HT1080 (cell line): Measurements from ENCODE around the gene UGDH. TPM values are rescaled to one million over a fixed set of nuclear protein-coding genes. Genes with fewer than 3 reads are reported as not detected.
"Not testable (repeated sequence)": the region's sequence is repeated elsewhere in the genome, so short reads cannot be mapped to it uniquely, and the experiment has no call there.

Source experiments
- DNase-seq: peaks from one replicate; pipeline ENCODE4 v3.0.0-alpha.2; 2015; ENCODE audit warnings: low read depth
- total RNA-seq: library from RNA; depleted of rRNA; stranded (reverse); fragments of >200 nt; shearing (Covaris generic); gene quantifications from 2 replicates; pipeline ENCODE4 v1.2.3, GENCODE V29; 2014

Gene UGDH
- total RNA-seq, 1 experiment from 2014 or later = 25.1 TPM

GRCh38 chr4:39529534-39529933 is 2.3 kb upstream of the UGDH start:
- no peak for DNase-seq

- no peak for DNase-seq
Measured at GRCh38 chr4:39528061-39528465, 824 bp upstream of the UGDH start.

- DNase-seq = no peak
Measured at GRCh38 chr4:39526765-39527295, 409 bp downstream of the UGDH start.

GRCh38 chr4:39525822-39526690 is 1.2 kb downstream of the UGDH start:
- no peak for DNase-seq

- DNase-seq = no peak
Measured at GRCh38 chr4:39524161-39524957, 2.9 kb downstream of the UGDH start.

GRCh38 chr4:39522068-39522467 is 5.2 kb downstream of the UGDH start:
- no peak for DNase-seq

GRCh38 chr4:39521253-39521919 is 5.9 kb downstream of the UGDH start:
- no peak for DNase-seq

- DNase-seq = no peak
Measured at GRCh38 chr4:39518484-39518883, 8.8 kb downstream of the UGDH start.

GRCh38 chr4:39516407-39516966 is 10.8 kb downstream of the UGDH start:
- DNase-seq = no peak

GRCh38 chr4:39515669-39516401 is 11.4 kb downstream of the UGDH start:
- not testable (repeated sequence) for DNase-seq

- DNase-seq = no peak
Measured at GRCh38 chr4:39514888-39515401, 12.3 kb downstream of the UGDH start.

- DNase-seq = not testable (repeated sequence)
Measured at GRCh38 chr4:39514266-39514665, 13.0 kb downstream of the UGDH start.

- no peak for DNase-seq
Measured at GRCh38 chr4:39510348-39510929, 16.8 kb downstream of the UGDH start.

- DNase-seq = no peak
Measured at GRCh38 chr4:39505581-39505980, 21.7 kb downstream of the UGDH start.

GRCh38 chr4:39504538-39504937 is 22.7 kb downstream of the UGDH start:
- no peak for DNase-seq

GRCh38 chr4:39502664-39503035 is 24.6 kb downstream of the UGDH start:
- DNase-seq = not testable (repeated sequence)

- peak; percentile 40 for DNase-seq
Measured at GRCh38 chr4:39502019-39502663, 25.1 kb downstream of the UGDH start.

GRCh38 chr4:39498727-39499020 is 28.6 kb downstream of the UGDH start:
- DNase-seq = no peak

- no peak for DNase-seq
Measured at GRCh38 chr4:39497909-39498726, 29.1 kb downstream of the UGDH start.
